PC-3 (cell line): Measurements from ENCODE around the gene SFMBT2. TPM values are rescaled to one million over a fixed set of nuclear protein-coding genes. Genes with fewer than 3 reads are reported as not detected.

Source experiments
- ATAC-seq: fragments of 200-7000 bp; cut with Tn5 transposase; 2 replicates; pipeline ENCODE4 v1.9.1; 2020; ENCODE audit warnings: mild to moderate bottlenecking, moderate library complexity
- BruUV-seq: library from RNA; stranded (reverse); fragments of 400-500 nt; replicated peaks from 2 replicates; lab custom pipeline; 2021; lab: Mats Ljungman, UMichigan
- CTCF ChIA-PET: fragments of 300-600 bp; sonication (Branson Sonifier 250); formaldehyde crosslinking; loops from one replicate; lab custom pipeline; 2022; ENCODE audit warnings: antibody characterized with exemption; lab: Charles Lee
- POLR2A ChIA-PET: fragments of 300-600 bp; sonication (Branson Sonifier 250); formaldehyde crosslinking; loops from one replicate; lab custom pipeline; 2022; ENCODE audit warnings: antibody characterized with exemption; ENCODE audit not compliant: unreplicated experiment; lab: Charles Lee
- DNase-seq: peaks from one replicate; pipeline ENCODE4 v3.0.0-alpha.2; 2015
- H2AFZ ChIP-seq: fragments of 300-600 bp; sonication (generic); 2 replicates; pipeline ENCODE4 v1.6.0; 2016; ENCODE audit warnings: antibody characterized with exemption, low read length
- H3F3A ChIP-seq: fragments of 300-600 bp; sonication (generic); one replicate; pipeline ENCODE4 v1.6.0; 2017; ENCODE audit warnings: antibody characterized with exemption, low read length, control low read depth, mild to moderate bottlenecking; ENCODE audit not compliant: unreplicated experiment
- H3K27ac ChIP-seq: fragments of 300-600 bp; sonication (generic); 2 replicates; pipeline ENCODE4 v1.5.1; 2016; ENCODE audit warnings: mild to moderate bottlenecking, low read length
- H3K27me3 ChIP-seq: fragments of 300-600 bp; sonication (generic); 2 replicates; pipeline ENCODE4 v1.6.1; 2016; ENCODE audit warnings: low read length, mixed read lengths
- H3K36me3 ChIP-seq: fragments of 300-600 bp; sonication (generic); 2 replicates; pipeline ENCODE4 v1.6.1; 2016; ENCODE audit warnings: low read depth, mixed run types, low read length, mixed read lengths
- H3K4me1 ChIP-seq: fragments of 300-600 bp; sonication (generic); 2 replicates; pipeline ENCODE4 v1.5.1; 2016; ENCODE audit warnings: low read length; ENCODE audit not compliant: insufficient read depth
- H3K4me2 ChIP-seq: fragments of 300-600 bp; sonication (generic); 2 replicates; pipeline ENCODE4 v1.6.0; 2016; ENCODE audit warnings: low read length
- H3K4me3 ChIP-seq: fragments of 300-600 bp; sonication (generic); 2 replicates; pipeline ENCODE4 v1.5.1; 2016; ENCODE audit warnings: mild to moderate bottlenecking, low read length, mixed read lengths
- H3K79me2 ChIP-seq: fragments of 300-600 bp; sonication (generic); 2 replicates; pipeline ENCODE4 v1.6.1; 2017; ENCODE audit warnings: low read length, mixed read lengths
- H3K9ac ChIP-seq: fragments of 300-600 bp; sonication (generic); 2 replicates; pipeline ENCODE4 v1.6.0; 2016; ENCODE audit warnings: mild to moderate bottlenecking, low read length
- H3K9me2 ChIP-seq: fragments of 300-600 bp; sonication (generic); replicated peaks from 2 replicates; pipeline ENCODE4 v1.6.1; 2016; ENCODE audit warnings: mixed run types, low read length, mixed read lengths
- H3K9me3 ChIP-seq: fragments of 300-600 bp; sonication (generic); 2 replicates; pipeline ENCODE4 v1.6.1; 2016; ENCODE audit warnings: low read length, mixed read lengths
- H4K20me1 ChIP-seq: fragments of 300-600 bp; sonication (generic); 2 replicates; pipeline ENCODE4 v1.6.1; 2016; ENCODE audit warnings: low read length, mixed read lengths
- EZH2 ChIP-seq: fragments of 300-600 bp; sonication (generic); IDR thresholded peaks from one replicate; pipeline ENCODE4 v1.6.1; 2017; ENCODE audit warnings: antibody characterized with exemption, mild to moderate bottlenecking, low read length; ENCODE audit not compliant: unreplicated experiment
- EZH2phosphoT487 ChIP-seq: fragments of 300-600 bp; sonication (generic); IDR thresholded peaks from 2 replicates; pipeline ENCODE4 v1.6.1; 2018; ENCODE audit warnings: mild to moderate bottlenecking, antibody characterized with exemption, low read length, borderline replicate concordance
- intact Hi-C: fragments of 100-400 bp; cut with micrococcal nuclease; formaldehyde crosslinking; loops from 2 replicates; pipeline ENCODE4 v1.9.0; 2023
- total RNA-seq: library from RNA; depleted of rRNA; stranded (reverse); fragments of >200 nt; gene quantifications from 2 replicates; pipeline ENCODE4 v1.2.3, GENCODE V29; 2014
- TF ChIP-seq, protein P1 (sequence below): fragments of 300-600 bp; sonication (generic); conservative IDR thresholded peaks from 2 replicates; pipeline ENCODE4 v1.5.1; 2017; ENCODE audit warnings: antibody characterized with exemption, low read depth, mild to moderate bottlenecking, low read length

SFMBT2 gene
- total RNA-seq, 1 experiment from 2014 or later = 1.9 TPM

DNA sequence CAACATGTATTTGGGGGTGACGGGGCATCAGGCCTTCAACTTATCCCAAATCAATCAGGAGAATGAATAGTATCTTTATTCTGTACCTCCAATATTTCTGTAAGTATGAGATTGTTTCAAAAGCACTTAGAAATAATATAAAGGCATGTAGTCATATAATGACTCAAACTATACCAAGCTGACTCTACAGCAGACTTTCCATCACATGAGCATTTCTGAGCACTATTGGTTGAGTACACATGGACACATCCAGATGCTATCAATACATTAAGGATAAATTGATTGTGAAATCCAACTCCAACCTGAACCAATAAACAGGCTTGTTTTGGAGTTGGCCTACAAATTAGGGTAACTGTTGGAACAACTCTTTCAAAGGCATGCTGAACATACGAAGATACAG, 229.4 kb downstream of the SFMBT2 start:
- DNase-seq (no peak), ATAC-seq (no peak)
- Histone ChIP-seq H4K20me1 (no peaks in the 10 kb centered on the region), H3K27ac (no peak overlapping the region), H3K9ac (no peak overlapping the region), H3K9me2 (no peaks in the 10 kb centered on the region), H3K36me3 (no peaks in the 10 kb centered on the region), H3K79me2 (no peaks in the 10 kb centered on the region), H3K4me2 (no peak overlapping the region), H3F3A (no peaks in the 10 kb centered on the region), H2AFZ (no peak overlapping the region), H3K27me3 (peaks cover 8% of the 10 kb centered on the region; the same call in 1 of the 2 replicates), H3K9me3 (no peaks in the 10 kb centered on the region), H3K4me3 (no peak overlapping the region), H3K4me1 (no peaks in the 10 kb centered on the region)
- ChIA-PET POLR2A (no interaction called here), CTCF (no interaction called here)
- BruUV-seq = no TSS peak
- TF ChIP-seq EZH2 (no peak), EZH2phosphoT487 (no peak)
- TF ChIP-seq, protein P1, sequence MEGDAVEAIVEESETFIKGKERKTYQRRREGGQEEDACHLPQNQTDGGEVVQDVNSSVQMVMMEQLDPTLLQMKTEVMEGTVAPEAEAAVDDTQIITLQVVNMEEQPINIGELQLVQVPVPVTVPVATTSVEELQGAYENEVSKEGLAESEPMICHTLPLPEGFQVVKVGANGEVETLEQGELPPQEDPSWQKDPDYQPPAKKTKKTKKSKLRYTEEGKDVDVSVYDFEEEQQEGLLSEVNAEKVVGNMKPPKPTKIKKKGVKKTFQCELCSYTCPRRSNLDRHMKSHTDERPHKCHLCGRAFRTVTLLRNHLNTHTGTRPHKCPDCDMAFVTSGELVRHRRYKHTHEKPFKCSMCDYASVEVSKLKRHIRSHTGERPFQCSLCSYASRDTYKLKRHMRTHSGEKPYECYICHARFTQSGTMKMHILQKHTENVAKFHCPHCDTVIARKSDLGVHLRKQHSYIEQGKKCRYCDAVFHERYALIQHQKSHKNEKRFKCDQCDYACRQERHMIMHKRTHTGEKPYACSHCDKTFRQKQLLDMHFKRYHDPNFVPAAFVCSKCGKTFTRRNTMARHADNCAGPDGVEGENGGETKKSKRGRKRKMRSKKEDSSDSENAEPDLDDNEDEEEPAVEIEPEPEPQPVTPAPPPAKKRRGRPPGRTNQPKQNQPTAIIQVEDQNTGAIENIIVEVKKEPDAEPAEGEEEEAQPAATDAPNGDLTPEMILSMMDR = no peak
- intact Hi-C loops = no loop called here

DNA sequence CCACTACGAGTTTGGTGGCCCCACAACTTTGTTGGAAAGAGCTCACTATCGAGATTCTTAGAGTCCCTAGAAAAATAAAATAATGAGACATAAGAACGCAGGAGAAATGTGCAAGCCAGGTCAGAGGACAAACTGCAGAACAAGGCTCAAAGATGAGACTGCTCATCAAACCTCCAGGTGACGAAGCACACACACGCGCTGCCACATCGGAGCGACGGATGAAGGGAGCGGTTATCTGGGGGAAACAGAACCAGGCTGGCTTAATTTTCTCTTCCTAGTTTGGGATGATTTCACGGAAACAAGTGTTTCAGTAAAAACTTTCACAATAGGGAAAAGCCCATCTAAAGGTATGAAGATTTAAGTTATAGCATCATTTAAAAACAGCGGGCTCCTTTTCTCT, 231.3 kb downstream of the SFMBT2 start:
- BruUV-seq = no TSS peak
- no peak overlapping the region for H2AFZ ChIP-seq
- no peak overlapping the region for H3K4me3 ChIP-seq
- ChIA-PET CTCF (no interaction called here), POLR2A (no interaction called here)
- no peak overlapping the region for H3K9ac ChIP-seq
- no peak for TF ChIP-seq EZH2phosphoT487
- TF ChIP-seq, protein P1 = no peak
- TF ChIP-seq EZH2 = no peak
- no peaks in the 10 kb centered on the region for H3K79me2 ChIP-seq
- H3K36me3 ChIP-seq = no peaks in the 10 kb centered on the region
- H3K4me1 ChIP-seq = no peaks in the 10 kb centered on the region
- no peaks in the 10 kb centered on the region for H4K20me1 ChIP-seq
- no peaks in the 10 kb centered on the region for H3F3A ChIP-seq
- H3K4me2 ChIP-seq = no peak overlapping the region
- H3K9me3 ChIP-seq = no peaks in the 10 kb centered on the region
- 0 out of 2 replicates have a peak, but pooled peaks cover 2% of the 10 kb centered on the region for H3K27me3 ChIP-seq
- no peak for ATAC-seq
- DNase-seq = no peak
- no peaks in the 10 kb centered on the region for H3K9me2 ChIP-seq
- intact Hi-C loops = no loop called here
- no peak overlapping the region for H3K27ac ChIP-seq

GRCh38 chr10:7173948-7174347, 236.9 kb downstream of the SFMBT2 start:
- Histone ChIP-seq H3K4me3 (no peak overlapping the region), H3K79me2 (no peaks in the 10 kb centered on the region), H3F3A (no peaks in the 10 kb centered on the region), H3K9ac (no peak overlapping the region), H3K9me2 (no peaks in the 10 kb centered on the region), H3K4me2 (no peak overlapping the region), H3K4me1 (no peaks in the 10 kb centered on the region), H3K9me3 (no peaks in the 10 kb centered on the region), H2AFZ (no peak overlapping the region), H3K27me3 (no peaks in the 10 kb centered on the region), H3K27ac (no peak overlapping the region), H3K36me3 (no peaks in the 10 kb centered on the region), H4K20me1 (no peaks in the 10 kb centered on the region)
- POLR2A ChIA-PET = no interaction called here
- intact Hi-C loops = no loop called here
- DNase-seq (no peak), ATAC-seq (no peak)
- no TSS peak for BruUV-seq
- CTCF ChIA-PET = no interaction called here
- no peak for TF ChIP-seq EZH2
- TF ChIP-seq, protein P1 = no peak
- TF ChIP-seq EZH2phosphoT487 = no peak
